CD4-positive, alpha-beta T cell (primary cell): ENCODE results near the gene PPP1R2B. TPM values are rescaled to one million over a fixed set of nuclear protein-coding genes. Genes with fewer than 3 reads are reported as not detected.

Experiments
- ATAC-seq: fragments of 200-7000 bp; cut with Tn5 transposase; one replicate; pipeline ENCODE4 v1.10.0; 2022; ENCODE audit warnings: mild to moderate bottlenecking; ENCODE audit not compliant: poor library complexity
- CTCF ChIA-PET: fragments of 350-600 bp; sonication (Branson Sonifier 250); formaldehyde crosslinking; loops from one replicate; lab custom pipeline; 2021; ENCODE audit warnings: antibody characterized with exemption, inconsistent platforms; lab: Charles Lee
- POLR2A ChIA-PET: fragments of 350-600 bp; sonication (Branson Sonifier 250); formaldehyde crosslinking; loops from one replicate; lab custom pipeline; 2021; ENCODE audit warnings: antibody characterized with exemption, inconsistent platforms; lab: Charles Lee
- DNase-seq, 14 experiments: peaks; one replicate each; pipeline ENCODE4 v3.0.0-alpha.2; 2013 to 2020; ENCODE audit warnings: mixed read lengths in 2 of 14
- H3K27ac ChIP-seq, 2 donors: one replicate each; pipeline versions ENCODE4 v1.5.1 to v1.7.0; 2013; ENCODE audit warnings: low read length in 2 of 2, low read depth in 1 of 2, mild to moderate bottlenecking in 1 of 2
- H3K27me3 ChIP-seq, 2 experiments: 1 replicate in 1 of 2; 2 replicates in 1 of 2; pipeline versions ENCODE4 v1.6.1 to v1.7.0; 2013; ENCODE audit warnings: low read length in 2 of 2, control low read depth in 1 of 2, mild to moderate bottlenecking in 1 of 2, moderate library complexity in 1 of 2; ENCODE audit not compliant: insufficient read depth in 2 of 2, control insufficient read depth in 1 of 2
- H3K36me3 ChIP-seq: one replicate; pipeline ENCODE4 v1.6.1; 2013; ENCODE audit warnings: low read length, control low read depth; ENCODE audit not compliant: insufficient read depth
- H3K4me1 ChIP-seq: one replicate; pipeline ENCODE4 v1.6.1; 2013; ENCODE audit warnings: low read length, control low read depth; ENCODE audit not compliant: insufficient read depth
- H3K4me3 ChIP-seq: one replicate; pipeline ENCODE4 v1.5.1; 2013; ENCODE audit warnings: mild to moderate bottlenecking, low read length, moderate library complexity
- H3K9me3 ChIP-seq, 2 experiments: 1 replicate in 1 of 2; 2 replicates in 1 of 2; pipeline versions ENCODE4 v1.6.1 to v1.7.0; 2013; ENCODE audit warnings: low read length in 2 of 2, mild to moderate bottlenecking in 2 of 2, control low read depth in 1 of 2, moderate library complexity in 1 of 2; ENCODE audit not compliant: control insufficient read depth in 1 of 2, insufficient read depth in 1 of 2
- H3K27ac Mint-ChIP-seq: one replicate; pipeline ENCODE4 v1.8.0; 2020; ENCODE audit warnings: mixed read lengths
- H3K27me3 Mint-ChIP-seq: one replicate; pipeline ENCODE4 v1.8.0; 2021; ENCODE audit warnings: mixed read lengths
- H3K36me3 Mint-ChIP-seq: one replicate; pipeline ENCODE4 v1.8.0; 2021; ENCODE audit warnings: low read depth, mixed read lengths
- H3K4me1 Mint-ChIP-seq: one replicate; pipeline ENCODE4 v1.8.0; 2021; ENCODE audit warnings: low read depth, mixed read lengths
- H3K4me3 Mint-ChIP-seq: one replicate; pipeline ENCODE4 v1.8.0; 2020; ENCODE audit warnings: mild to moderate bottlenecking, mixed read lengths
- H3K9me3 Mint-ChIP-seq: one replicate; pipeline ENCODE4 v1.8.0; 2020; ENCODE audit warnings: mixed read lengths
- intact Hi-C, 2 experiments: fragments of 100-400 bp; cut with DNase I in 1 of 2; cut with micrococcal nuclease in 1 of 2; formaldehyde crosslinking; loops; one replicate each; pipeline versions ENCODE4 v1.15.1 to v1.9.0; 2023 to 2025; cut with DNase I, micrococcal nuclease
- total RNA-seq, 174 experiments: library from RNA in 2 of 174; stranded (reverse) in 2 of 174; gene quantifications; one replicate each; pipeline ENCODE4 v1.2.3 and lab custom pipeline; 2021 to 2026
- TF ChIP-seq, protein P1 (sequence below): fragments of 200-600 bp; IDR thresholded peaks from one replicate; pipeline ENCODE4 v1.8.0; 2022; ENCODE audit warnings: antibody characterized with exemption, mild to moderate bottlenecking

The PPP1R2B gene
- total RNA-seq, 2 experiments from 2014 or later = 0.27 TPM; not detected in 1

DNA sequence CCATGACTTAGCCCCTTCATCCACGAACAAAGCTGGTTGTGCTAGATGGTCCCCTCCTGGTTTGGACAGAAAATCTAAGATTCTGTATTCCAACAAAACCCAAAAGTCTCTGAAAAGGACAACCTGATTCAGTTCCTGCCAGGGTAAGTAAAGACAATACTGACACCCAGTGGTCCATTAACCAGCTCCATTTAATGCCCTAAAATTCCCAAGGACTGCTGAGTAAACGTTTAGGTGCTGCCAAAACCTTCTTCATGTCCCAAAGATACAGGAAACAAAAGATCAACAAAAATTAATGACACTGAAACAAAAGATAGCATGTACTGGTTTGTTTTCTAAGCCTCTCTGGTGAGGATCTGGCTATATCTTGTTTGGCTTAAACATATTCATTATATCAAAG is 25.3 kb upstream of the PPP1R2B start:
- H3K27me3 Mint-ChIP-seq = peaks cover 4% of the 10 kb centered on the region
- no peak for ATAC-seq
- intact Hi-C loops = no loop called here
- no peaks in the 10 kb centered on the region for H3K36me3 Mint-ChIP-seq
- H3K36me3 ChIP-seq = no peaks in the 10 kb centered on the region
- no peaks in the 10 kb centered on the region for H3K4me1 ChIP-seq
- CTCF ChIA-PET = no interaction called here
- no peaks in the 10 kb centered on the region for H3K27me3 ChIP-seq
- H3K27ac ChIP-seq = no peak overlapping the region
- H3K4me1 Mint-ChIP-seq = no peaks in the 10 kb centered on the region
- TF ChIP-seq, protein P1, sequence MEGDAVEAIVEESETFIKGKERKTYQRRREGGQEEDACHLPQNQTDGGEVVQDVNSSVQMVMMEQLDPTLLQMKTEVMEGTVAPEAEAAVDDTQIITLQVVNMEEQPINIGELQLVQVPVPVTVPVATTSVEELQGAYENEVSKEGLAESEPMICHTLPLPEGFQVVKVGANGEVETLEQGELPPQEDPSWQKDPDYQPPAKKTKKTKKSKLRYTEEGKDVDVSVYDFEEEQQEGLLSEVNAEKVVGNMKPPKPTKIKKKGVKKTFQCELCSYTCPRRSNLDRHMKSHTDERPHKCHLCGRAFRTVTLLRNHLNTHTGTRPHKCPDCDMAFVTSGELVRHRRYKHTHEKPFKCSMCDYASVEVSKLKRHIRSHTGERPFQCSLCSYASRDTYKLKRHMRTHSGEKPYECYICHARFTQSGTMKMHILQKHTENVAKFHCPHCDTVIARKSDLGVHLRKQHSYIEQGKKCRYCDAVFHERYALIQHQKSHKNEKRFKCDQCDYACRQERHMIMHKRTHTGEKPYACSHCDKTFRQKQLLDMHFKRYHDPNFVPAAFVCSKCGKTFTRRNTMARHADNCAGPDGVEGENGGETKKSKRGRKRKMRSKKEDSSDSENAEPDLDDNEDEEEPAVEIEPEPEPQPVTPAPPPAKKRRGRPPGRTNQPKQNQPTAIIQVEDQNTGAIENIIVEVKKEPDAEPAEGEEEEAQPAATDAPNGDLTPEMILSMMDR = no peak
- no peak overlapping the region for H3K27ac Mint-ChIP-seq
- POLR2A ChIA-PET = no interaction called here
- no peak overlapping the region for H3K4me3 Mint-ChIP-seq
- H3K9me3 ChIP-seq = no peaks in the 10 kb centered on the region
- no peak for DNase-seq
- peaks cover 2% of the 10 kb centered on the region for H3K9me3 Mint-ChIP-seq
- no peak overlapping the region for H3K4me3 ChIP-seq

DNA sequence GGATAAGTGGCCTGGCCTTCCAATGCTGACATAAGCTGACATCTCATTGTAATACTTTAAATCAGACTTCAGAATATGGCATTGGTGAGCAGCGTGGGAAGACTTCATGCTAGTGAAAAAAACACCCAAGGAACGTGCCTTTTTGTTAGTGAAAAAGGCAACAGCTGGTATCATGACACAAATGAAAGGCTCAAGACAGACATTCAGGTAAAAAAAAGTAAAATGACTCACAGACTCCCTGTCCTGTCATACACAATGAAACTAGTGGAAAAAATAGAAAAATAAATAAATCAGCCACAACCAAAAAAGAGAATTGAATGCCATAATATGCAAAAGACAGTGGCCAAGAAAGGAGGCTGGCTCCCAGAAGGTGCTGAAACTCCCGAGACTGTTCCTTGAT is 24.4 kb upstream of the PPP1R2B start:
- Histone ChIP-seq H3K27ac (no peak overlapping the region), H3K4me3 (no peak overlapping the region), H3K9me3 (no peaks in the 10 kb centered on the region), H3K4me1 (no peaks in the 10 kb centered on the region), H3K27me3 (no peaks in the 10 kb centered on the region), H3K36me3 (no peaks in the 10 kb centered on the region)
- ChIA-PET POLR2A (no interaction called here), CTCF (no interaction called here)
- Mint-ChIP-seq H3K4me1 (no peaks in the 10 kb centered on the region), H3K27me3 (peaks cover 4% of the 10 kb centered on the region), H3K9me3 (peaks cover 2% of the 10 kb centered on the region), H3K4me3 (no peak overlapping the region), H3K27ac (no peak overlapping the region), H3K36me3 (no peaks in the 10 kb centered on the region)
- intact Hi-C loops = no loop called here
- TF ChIP-seq, protein P1 = no peak
- ATAC-seq (no peak), DNase-seq (no peak)

DNA sequence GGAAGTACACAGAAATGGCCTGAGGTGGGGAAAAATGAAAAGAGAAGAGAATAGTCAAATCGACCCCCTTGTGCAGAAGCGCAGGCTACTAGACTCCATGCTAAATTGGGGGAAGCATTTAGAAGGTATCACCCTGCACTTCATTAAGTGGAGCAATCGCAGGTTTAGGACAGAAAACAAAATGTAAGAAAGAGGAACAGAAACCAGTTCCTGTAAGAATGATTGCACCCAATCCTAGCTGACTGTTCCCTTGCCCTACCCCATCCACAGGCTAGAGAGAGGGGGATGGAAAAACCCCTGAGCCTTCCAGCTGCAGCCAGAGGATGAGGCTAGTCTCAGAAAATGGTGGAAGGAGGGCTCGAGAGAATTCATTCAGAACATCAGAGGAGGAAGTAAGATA is 23.9 kb upstream of the PPP1R2B start:
- no peak overlapping the region for H3K4me3 Mint-ChIP-seq
- no peaks in the 10 kb centered on the region for H3K27me3 ChIP-seq
- H3K9me3 Mint-ChIP-seq = peaks cover 2% of the 10 kb centered on the region
- H3K4me3 ChIP-seq = no peak overlapping the region
- DNase-seq = no peak
- H3K27ac ChIP-seq = no peak overlapping the region
- intact Hi-C loops = no loop called here
- no peaks in the 10 kb centered on the region for H3K4me1 Mint-ChIP-seq
- H3K36me3 ChIP-seq = no peaks in the 10 kb centered on the region
- no peaks in the 10 kb centered on the region for H3K36me3 Mint-ChIP-seq
- POLR2A ChIA-PET = no interaction called here
- no peaks in the 10 kb centered on the region for H3K9me3 ChIP-seq
- CTCF ChIA-PET = no interaction called here
- H3K4me1 ChIP-seq = no peaks in the 10 kb centered on the region
- H3K27ac Mint-ChIP-seq = no peak overlapping the region
- peaks cover 4% of the 10 kb centered on the region for H3K27me3 Mint-ChIP-seq
- TF ChIP-seq, protein P1 = no peak
- no peak for ATAC-seq
